ENCODE measurements around the gene ZSWIM7. TPM values are rescaled to one million over a fixed set of nuclear protein-coding genes. Genes with fewer than 3 reads are reported as not detected.

ZSWIM7 gene
- total RNA-seq, 2 experiments from 2014 or later = 11.3 to 13.0 TPM

DNA sequence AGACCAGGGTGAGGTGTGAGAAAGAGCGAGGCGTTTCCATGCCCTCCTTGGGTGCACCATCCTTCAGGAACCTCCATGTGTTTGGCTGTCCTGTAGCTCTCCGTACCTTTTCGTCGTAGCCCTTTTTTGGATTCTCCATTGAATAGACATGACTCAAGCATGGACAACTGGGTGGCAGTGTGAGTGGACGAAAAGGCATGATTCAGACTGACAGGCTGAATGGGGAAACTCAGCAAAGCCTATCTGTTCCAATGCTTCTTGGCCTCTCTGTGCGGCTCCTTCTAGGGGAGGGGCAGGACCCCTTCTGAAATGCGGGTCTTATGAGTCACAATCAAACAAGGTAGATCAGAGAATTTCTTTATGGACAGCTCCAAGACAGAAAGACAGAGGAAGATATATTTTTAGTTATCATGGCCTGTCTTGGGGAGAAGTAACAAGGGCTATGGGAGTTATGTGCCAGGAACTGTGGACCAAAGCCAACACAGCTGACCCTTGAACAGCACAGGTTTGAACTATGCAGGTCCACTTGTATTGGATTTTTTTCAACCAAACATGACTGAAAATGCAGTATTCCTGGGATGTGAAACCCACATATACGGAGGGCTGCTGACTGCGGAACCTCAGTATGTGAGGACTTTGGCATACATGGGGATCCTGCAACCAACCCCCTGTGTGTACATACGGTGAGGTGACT lies 31.7 kb downstream of the ZSWIM7 start:
- H3K27me3 Mint-ChIP-seq = no peaks in the 10 kb centered on the region
- no peak overlapping the region for H3K27ac ChIP-seq (ENCODE audit: low read depth in 1 of 2, low read length in 2 of 2)
- TF ChIP-seq, protein P1, sequence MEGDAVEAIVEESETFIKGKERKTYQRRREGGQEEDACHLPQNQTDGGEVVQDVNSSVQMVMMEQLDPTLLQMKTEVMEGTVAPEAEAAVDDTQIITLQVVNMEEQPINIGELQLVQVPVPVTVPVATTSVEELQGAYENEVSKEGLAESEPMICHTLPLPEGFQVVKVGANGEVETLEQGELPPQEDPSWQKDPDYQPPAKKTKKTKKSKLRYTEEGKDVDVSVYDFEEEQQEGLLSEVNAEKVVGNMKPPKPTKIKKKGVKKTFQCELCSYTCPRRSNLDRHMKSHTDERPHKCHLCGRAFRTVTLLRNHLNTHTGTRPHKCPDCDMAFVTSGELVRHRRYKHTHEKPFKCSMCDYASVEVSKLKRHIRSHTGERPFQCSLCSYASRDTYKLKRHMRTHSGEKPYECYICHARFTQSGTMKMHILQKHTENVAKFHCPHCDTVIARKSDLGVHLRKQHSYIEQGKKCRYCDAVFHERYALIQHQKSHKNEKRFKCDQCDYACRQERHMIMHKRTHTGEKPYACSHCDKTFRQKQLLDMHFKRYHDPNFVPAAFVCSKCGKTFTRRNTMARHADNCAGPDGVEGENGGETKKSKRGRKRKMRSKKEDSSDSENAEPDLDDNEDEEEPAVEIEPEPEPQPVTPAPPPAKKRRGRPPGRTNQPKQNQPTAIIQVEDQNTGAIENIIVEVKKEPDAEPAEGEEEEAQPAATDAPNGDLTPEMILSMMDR (IDR thresholded peaks at IDR 0.05) = no peak
- H3K4me1 Mint-ChIP-seq (ENCODE audit: low read depth) = peaks cover 24% of the 10 kb centered on the region
- H3K27ac Mint-ChIP-seq = no peak overlapping the region
- H3K4me1 ChIP-seq (ENCODE audit: insufficient read depth, low read length) = peaks cover 13% of the 10 kb centered on the region
- H3K4me3 ChIP-seq (ENCODE audit: low read length) = no peak overlapping the region
- ChIA-PET CTCF (no interaction called here), POLR2A (no interaction called here)
- peaks cover 0 to 5% of the 10 kb centered on the region in 2 experiments for H3K27me3 ChIP-seq (ENCODE audit: control insufficient read depth in 1 of 2, insufficient read depth in 2 of 2, low read length in 2 of 2)
- no peaks in the 10 kb centered on the region for H3K36me3 Mint-ChIP-seq (ENCODE audit: low read depth)
- H3K4me3 Mint-ChIP-seq = no peak overlapping the region
- intact Hi-C loops (cut with DNase I, micrococcal nuclease) = no loop called here
- H3K9me3 Mint-ChIP-seq = no peaks in the 10 kb centered on the region
- no peak for DNase-seq
- no peaks in the 10 kb centered on the region for H3K36me3 ChIP-seq (ENCODE audit: insufficient read depth, low read length)
- no peaks in the 10 kb centered on the region for H3K9me3 ChIP-seq (ENCODE audit: control insufficient read depth in 1 of 2, insufficient read depth in 1 of 2, low read length in 2 of 2)
- no peak for ATAC-seq (ENCODE audit: poor library complexity)

DNA sequence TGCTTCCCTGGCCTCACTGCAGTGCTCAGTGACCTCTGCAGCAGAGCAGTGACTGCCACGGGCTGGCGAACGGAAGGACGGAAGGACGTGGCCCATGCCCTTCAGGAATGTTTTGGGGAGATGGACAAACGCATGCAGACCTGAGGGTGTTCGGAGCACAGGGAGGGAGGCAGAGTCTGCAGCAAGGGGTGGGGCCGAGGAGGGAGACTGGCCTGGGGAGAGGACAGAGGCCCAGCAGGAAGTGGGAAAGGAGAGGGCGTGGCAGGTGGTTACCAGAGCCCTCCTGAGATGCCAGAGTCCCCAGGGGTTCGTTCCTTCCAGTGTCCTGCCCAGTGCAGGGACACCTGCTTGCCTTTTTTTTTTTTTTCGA lies 32.6 kb downstream of the ZSWIM7 start:
- Histone ChIP-seq H3K36me3 (ENCODE audit: insufficient read depth, low read length) (no peaks in the 10 kb centered on the region), H3K4me1 (ENCODE audit: insufficient read depth, low read length) (peaks cover 13% of the 10 kb centered on the region), H3K27ac (ENCODE audit: low read depth in 1 of 2, low read length in 2 of 2) (no peak overlapping the region), H3K4me3 (ENCODE audit: low read length) (no peak overlapping the region), H3K9me3 (ENCODE audit: control insufficient read depth in 1 of 2, insufficient read depth in 1 of 2, low read length in 2 of 2) (no peaks in the 10 kb centered on the region), H3K27me3 (ENCODE audit: control insufficient read depth in 1 of 2, insufficient read depth in 2 of 2, low read length in 2 of 2) (peaks cover 0 to 5% of the 10 kb centered on the region in 2 experiments)
- intact Hi-C loops (cut with DNase I, micrococcal nuclease) = no loop called here
- H3K27ac Mint-ChIP-seq = peak overlapping the region; percentile 90
- TF ChIP-seq, protein P1 (IDR thresholded peaks at IDR 0.05) = no peak
- CTCF ChIA-PET = no interaction called here
- H3K4me1 Mint-ChIP-seq (ENCODE audit: low read depth) = peaks cover 24% of the 10 kb centered on the region
- DNase-seq (no peak), ATAC-seq (ENCODE audit: poor library complexity) (no peak)
- no peaks in the 10 kb centered on the region for H3K9me3 Mint-ChIP-seq
- H3K36me3 Mint-ChIP-seq (ENCODE audit: low read depth) = no peaks in the 10 kb centered on the region
- H3K27me3 Mint-ChIP-seq = no peaks in the 10 kb centered on the region
- peak overlapping the region; percentile 66 for H3K4me3 Mint-ChIP-seq
- POLR2A ChIA-PET = interaction anchor here (0.9 to 1.4 kb wide), 3 partner anchors 15 to 34 kb away, joined by 3 to 6 read pairs (median 5); partner anchors contain the start of genes TTC19 and ZSWIM7

DNA sequence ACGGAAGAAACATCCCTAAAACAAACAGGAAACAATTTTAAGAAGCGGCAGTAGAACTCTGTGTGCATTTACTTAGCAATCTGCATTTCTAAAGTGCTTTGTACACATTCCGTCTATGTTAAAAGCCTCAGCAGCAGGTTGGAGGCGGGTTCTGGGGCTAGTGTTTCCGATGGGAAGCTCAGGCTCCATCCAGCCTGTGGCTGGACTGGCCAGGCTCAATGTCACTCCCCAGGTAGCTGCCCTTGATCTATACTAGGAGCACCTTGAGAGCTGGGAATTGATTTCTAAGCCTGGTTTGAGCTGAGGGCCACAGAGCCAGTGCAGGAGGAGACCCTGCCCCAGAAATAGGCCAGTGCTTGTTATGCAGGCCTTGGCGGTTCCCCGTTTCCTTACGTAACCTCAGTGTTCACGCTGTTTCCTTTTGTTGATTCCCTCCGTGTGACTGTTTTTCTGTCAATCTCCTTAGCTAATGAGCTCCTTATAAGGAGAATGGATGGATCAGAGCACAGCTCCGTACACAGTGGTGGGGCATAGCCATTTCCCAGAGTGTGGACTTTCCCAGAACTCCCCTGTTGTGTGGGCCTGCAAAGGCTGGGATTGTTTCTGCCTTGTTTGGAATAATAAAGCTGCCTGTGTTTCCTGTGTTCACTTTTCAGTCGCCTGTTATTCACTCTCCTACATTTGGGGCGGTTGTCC lies 33.2 kb downstream of the ZSWIM7 start:
- intact Hi-C loops (cut with DNase I, micrococcal nuclease) = no loop called here
- ChIA-PET CTCF (no interaction called here), POLR2A (interaction anchor here (0.9 to 1.4 kb wide), 3 partner anchors 16 to 35 kb away, joined by 3 to 6 read pairs (median 5); partner anchors contain the start of genes TTC19 and ZSWIM7)
- Mint-ChIP-seq H3K4me3 (peak overlapping the region; percentile 66), H3K9me3 (no peaks in the 10 kb centered on the region), H3K27me3 (no peaks in the 10 kb centered on the region), H3K36me3 (ENCODE audit: low read depth) (no peaks in the 10 kb centered on the region), H3K4me1 (ENCODE audit: low read depth) (peaks cover 24% of the 10 kb centered on the region), H3K27ac (peak overlapping the region; percentile 90)
- H3K36me3 ChIP-seq (ENCODE audit: insufficient read depth, low read length) = no peaks in the 10 kb centered on the region
- H3K4me1 ChIP-seq (ENCODE audit: insufficient read depth, low read length) = peaks cover 13% of the 10 kb centered on the region
- DNase-seq = peak in 1 of 14 experiments; percentile 34
- no peak overlapping the region for H3K4me3 ChIP-seq (ENCODE audit: low read length)
- H3K9me3 ChIP-seq (ENCODE audit: control insufficient read depth in 1 of 2, insufficient read depth in 1 of 2, low read length in 2 of 2) = no peaks in the 10 kb centered on the region
- ATAC-seq (ENCODE audit: poor library complexity) = peak; percentile 43
- peaks cover 0 to 5% of the 10 kb centered on the region in 2 experiments for H3K27me3 ChIP-seq (ENCODE audit: control insufficient read depth in 1 of 2, insufficient read depth in 2 of 2, low read length in 2 of 2)
- TF ChIP-seq, protein P1 (IDR thresholded peaks at IDR 0.05) = no peak
- H3K27ac ChIP-seq (ENCODE audit: low read depth in 1 of 2, low read length in 2 of 2) = peak overlapping the region in 1 of 2 donors; percentile 15

All from CD4-positive, alpha-beta T cell (primary cell).